Peyer's patch (tissue), 4 donors: ENCODE measurements around the gene DPYD. TPM values are rescaled to one million over a fixed set of nuclear protein-coding genes. Genes with fewer than 3 reads are reported as not detected.

Experiments
- DNase-seq, 3 donors: peaks; one replicate each; pipeline ENCODE4 v3.0.0-alpha.2; 2017 to 2019
- H3K27ac ChIP-seq, 4 donors: fragments of 200-600 bp; sonication (generic); one replicate each; pipeline ENCODE4 v1.5.1; 2016 to 2019
- H3K27me3 ChIP-seq, 2 donors: fragments of 200-600 bp; sonication (generic); one replicate each; pipeline ENCODE4 v1.5.1; 2019
- H3K36me3 ChIP-seq, 3 donors: fragments of 200-600 bp; sonication (generic); one replicate each; pipeline ENCODE4 v1.5.1; 2016 to 2019
- H3K4me1 ChIP-seq, 4 donors: fragments of 200-600 bp; sonication (generic); one replicate each; pipeline ENCODE4 v1.5.1; 2016 to 2019
- H3K4me3 ChIP-seq, 4 donors: fragments of 200-600 bp; sonication (generic); 1 replicate in 3 of 4; 2 replicates in 1 of 4; pipeline ENCODE4 v1.5.1; 2016 to 2019; ENCODE audit warnings: mild to moderate bottlenecking in 1 of 4
- H3K9me3 ChIP-seq, 4 donors: fragments of 200-600 bp; sonication (generic); one replicate each; pipeline ENCODE4 v1.5.1; 2016 to 2019; ENCODE audit warnings: mild to moderate bottlenecking in 1 of 4
- POLR2A ChIP-seq, 2 donors: fragments of 450-650 bp; IDR thresholded peaks; one replicate each; pipeline ENCODE4 v1.5.1; 2017; ENCODE audit warnings: antibody characterized with exemption in 2 of 2, mild to moderate bottlenecking in 2 of 2, moderate library complexity in 2 of 2
- total RNA-seq, 4 donors: library from RNA; depleted of rRNA; stranded (reverse); fragments of >200 nt; gene quantifications; one replicate each; pipeline ENCODE4 v1.1.0, GENCODE V29; 2016
- TF ChIP-seq, protein P1 (sequence below), 6 experiments: fragments of 450-650 bp in 4 of 6; fragments of 200-600 bp in 2 of 6; sonication (generic) in 1 of 6; IDR thresholded peaks; one replicate each; pipeline ENCODE4 v1.5.1; 2017 to 2019; ENCODE audit warnings: antibody characterized with exemption in 6 of 6, mild to moderate bottlenecking in 3 of 6, moderate library complexity in 1 of 6

DPYD gene
- total RNA-seq, 4 donors from 2014 or later: 30.8 to 39.7 (median 36.4) TPM

DNA sequence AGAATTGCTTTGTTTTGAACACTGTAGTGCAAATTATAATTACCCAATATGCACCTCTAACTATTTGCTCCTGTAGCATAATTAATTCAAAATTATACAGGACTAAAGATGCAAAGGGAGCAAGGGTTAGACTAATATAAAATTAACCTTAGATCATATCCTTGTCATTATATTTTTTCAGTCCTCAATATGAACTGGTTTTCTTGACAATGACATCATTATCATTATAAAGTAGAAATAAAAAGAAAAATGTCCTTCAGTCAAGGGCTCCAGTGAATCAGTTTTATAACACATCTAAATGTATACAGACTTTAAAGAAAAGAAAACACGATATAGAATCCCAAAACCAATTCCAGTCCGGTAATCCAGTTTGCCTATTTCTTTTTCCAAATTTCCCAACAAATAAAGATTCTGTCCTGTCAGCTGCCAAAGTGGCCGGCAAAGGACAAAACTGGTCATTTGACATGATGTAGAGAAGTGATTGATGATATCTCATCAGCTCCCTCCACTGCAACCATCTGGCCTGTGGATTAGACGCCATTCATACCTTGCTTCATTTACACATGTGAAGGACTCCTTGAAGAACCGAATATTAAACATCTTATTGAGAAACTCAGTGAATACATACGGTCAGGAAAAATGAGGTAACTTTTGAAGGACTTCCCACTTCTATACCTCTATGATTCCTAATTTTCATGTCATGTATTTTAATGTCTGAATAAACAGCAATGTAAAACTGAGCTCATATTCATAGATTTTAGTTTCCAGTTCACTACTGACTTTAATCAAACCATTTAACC, 15.5 kb downstream of the DPYD start:
- Histone ChIP-seq H3K27ac (no peak overlapping the region), H3K4me3 (no peak overlapping the region), H3K4me1 (peaks cover 0 to 4% (median 0%) of the 10 kb centered on the region in 4 donors), H3K9me3 (no peaks in the 10 kb centered on the region), H3K36me3 (no peaks in the 10 kb centered on the region), H3K27me3 (no peaks in the 10 kb centered on the region)
- DNase-seq: no peak
- TF ChIP-seq POLR2A (IDR thresholded peaks at IDR 0.05): no peak
- TF ChIP-seq, protein P1, sequence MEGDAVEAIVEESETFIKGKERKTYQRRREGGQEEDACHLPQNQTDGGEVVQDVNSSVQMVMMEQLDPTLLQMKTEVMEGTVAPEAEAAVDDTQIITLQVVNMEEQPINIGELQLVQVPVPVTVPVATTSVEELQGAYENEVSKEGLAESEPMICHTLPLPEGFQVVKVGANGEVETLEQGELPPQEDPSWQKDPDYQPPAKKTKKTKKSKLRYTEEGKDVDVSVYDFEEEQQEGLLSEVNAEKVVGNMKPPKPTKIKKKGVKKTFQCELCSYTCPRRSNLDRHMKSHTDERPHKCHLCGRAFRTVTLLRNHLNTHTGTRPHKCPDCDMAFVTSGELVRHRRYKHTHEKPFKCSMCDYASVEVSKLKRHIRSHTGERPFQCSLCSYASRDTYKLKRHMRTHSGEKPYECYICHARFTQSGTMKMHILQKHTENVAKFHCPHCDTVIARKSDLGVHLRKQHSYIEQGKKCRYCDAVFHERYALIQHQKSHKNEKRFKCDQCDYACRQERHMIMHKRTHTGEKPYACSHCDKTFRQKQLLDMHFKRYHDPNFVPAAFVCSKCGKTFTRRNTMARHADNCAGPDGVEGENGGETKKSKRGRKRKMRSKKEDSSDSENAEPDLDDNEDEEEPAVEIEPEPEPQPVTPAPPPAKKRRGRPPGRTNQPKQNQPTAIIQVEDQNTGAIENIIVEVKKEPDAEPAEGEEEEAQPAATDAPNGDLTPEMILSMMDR (IDR thresholded peaks at IDR 0.05): no peak

DNA sequence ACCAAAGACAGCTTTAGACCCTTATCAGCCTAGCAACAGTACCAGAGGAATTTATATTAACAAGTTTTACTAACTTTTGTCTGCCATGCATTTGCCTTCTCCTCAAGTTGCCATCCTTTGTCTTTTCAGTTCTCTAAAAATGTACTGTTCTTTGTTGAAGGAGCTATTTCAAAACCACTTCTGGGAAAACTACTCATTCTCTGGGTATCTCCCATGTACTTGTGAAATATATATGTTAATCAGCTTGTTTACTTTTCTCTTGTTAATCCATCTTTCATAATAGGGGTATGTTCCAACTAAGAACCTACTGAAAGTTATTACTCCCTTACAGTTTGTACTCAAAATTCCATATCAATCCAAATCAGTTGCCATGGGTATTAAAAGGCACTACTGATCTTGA, 16.3 kb downstream of the DPYD start:
- H3K4me1 ChIP-seq: peaks cover 0 to 4% (median 0%) of the 10 kb centered on the region in 4 donors
- H3K36me3 ChIP-seq: no peaks in the 10 kb centered on the region
- H3K27me3 ChIP-seq: no peaks in the 10 kb centered on the region
- TF ChIP-seq POLR2A (IDR thresholded peaks at IDR 0.05): no peak
- TF ChIP-seq, protein P1 (IDR thresholded peaks at IDR 0.05): no peak
- DNase-seq: no peak
- no peaks in the 10 kb centered on the region for H3K9me3 ChIP-seq
- H3K4me3 ChIP-seq: no peak overlapping the region
- H3K27ac ChIP-seq: no peak overlapping the region

DNA sequence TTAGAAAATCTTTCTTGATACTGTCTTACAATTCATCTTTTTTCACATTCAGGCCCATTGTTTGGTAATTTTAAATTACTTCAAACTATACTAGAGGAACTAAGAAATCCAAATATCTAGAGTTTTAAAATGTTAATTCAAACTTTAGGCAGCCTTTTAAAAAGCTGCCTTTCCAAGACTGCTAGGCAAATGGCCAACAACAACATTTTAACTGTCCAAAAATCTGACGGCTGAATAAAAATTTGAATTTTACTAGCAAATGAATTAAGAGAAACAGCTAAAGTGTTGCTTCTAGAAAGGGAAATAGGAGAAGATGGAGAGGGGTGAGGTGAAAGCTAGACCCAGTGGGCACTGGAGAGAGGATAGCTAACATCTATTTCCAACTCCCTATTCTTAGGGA, 17.2 kb downstream of the DPYD start:
- Histone ChIP-seq H3K4me3 (no peak overlapping the region), H3K9me3 (no peaks in the 10 kb centered on the region), H3K4me1 (peaks cover 0 to 4% (median 0%) of the 10 kb centered on the region in 4 donors), H3K27me3 (no peaks in the 10 kb centered on the region), H3K36me3 (no peaks in the 10 kb centered on the region), H3K27ac (no peak overlapping the region)
- no peak for TF ChIP-seq POLR2A (IDR thresholded peaks at IDR 0.05)
- TF ChIP-seq, protein P1 (IDR thresholded peaks at IDR 0.05): no peak
- DNase-seq: no peak

DNA sequence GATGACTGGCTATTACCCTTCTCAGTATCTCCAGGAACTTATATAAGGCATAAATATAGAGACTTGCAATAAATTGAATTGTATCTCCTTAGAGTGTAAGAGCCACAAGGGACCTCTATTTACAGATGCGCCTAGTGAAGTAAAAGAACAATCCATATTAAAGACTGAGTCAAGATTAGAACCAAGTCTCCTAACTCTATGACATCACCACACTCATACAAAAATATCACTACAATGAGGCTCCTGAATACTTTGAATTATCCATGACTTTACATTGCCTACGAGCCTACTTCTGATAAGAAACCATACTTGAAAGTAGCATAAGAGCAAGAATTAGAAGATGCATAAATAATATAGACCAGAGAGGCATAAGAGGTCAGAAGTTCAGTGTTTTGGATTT, 18.8 kb downstream of the DPYD start:
- TF ChIP-seq, protein P1 (IDR thresholded peaks at IDR 0.05): no peak
- no peak for TF ChIP-seq POLR2A (IDR thresholded peaks at IDR 0.05)
- H3K27ac ChIP-seq: no peak overlapping the region
- no peak overlapping the region for H3K4me3 ChIP-seq
- H3K27me3 ChIP-seq: no peaks in the 10 kb centered on the region
- no peaks in the 10 kb centered on the region for H3K9me3 ChIP-seq
- no peaks in the 10 kb centered on the region for H3K36me3 ChIP-seq
- no peak for DNase-seq
- H3K4me1 ChIP-seq: peaks cover 0 to 4% (median 0%) of the 10 kb centered on the region in 4 donors

DNA sequence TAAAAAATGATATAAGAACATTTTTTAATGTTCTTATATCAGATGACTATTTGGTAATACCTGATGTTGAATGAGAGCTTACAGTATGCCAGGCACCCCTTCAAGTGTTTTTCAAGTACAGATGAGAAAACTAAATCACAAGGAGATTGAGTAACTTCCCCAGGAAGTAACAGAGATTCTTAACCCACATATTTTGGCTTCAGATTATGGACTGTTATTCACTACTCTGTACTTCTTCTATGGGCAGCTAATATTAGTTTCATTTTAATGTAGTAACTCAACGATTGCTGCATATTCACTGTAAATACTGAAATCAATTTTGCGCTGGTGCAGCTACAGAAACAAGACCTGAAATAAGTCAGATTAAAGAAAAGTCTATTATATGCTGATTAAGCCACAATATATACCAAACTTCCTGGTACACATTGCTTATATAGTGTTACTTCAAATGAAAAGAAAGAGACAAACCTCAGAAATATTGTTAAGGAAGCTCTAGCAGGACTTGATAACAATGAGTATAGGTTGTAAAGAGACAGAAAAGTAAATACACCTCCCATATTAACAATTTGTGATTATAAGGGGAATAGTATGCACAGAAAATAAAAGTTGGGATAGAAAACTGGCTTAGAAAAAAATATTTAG, 19.7 kb downstream of the DPYD start:
- no peaks in the 10 kb centered on the region for H3K9me3 ChIP-seq
- no peak for DNase-seq
- H3K27ac ChIP-seq: no peak overlapping the region
- H3K4me1 ChIP-seq: peaks cover 0 to 4% (median 0%) of the 10 kb centered on the region in 4 donors
- H3K4me3 ChIP-seq: no peak overlapping the region
- TF ChIP-seq, protein P1 (IDR thresholded peaks at IDR 0.05): no peak
- TF ChIP-seq POLR2A (IDR thresholded peaks at IDR 0.05): no peak
- H3K27me3 ChIP-seq: no peaks in the 10 kb centered on the region
- no peaks in the 10 kb centered on the region for H3K36me3 ChIP-seq
